ENCODE results near the gene PRDM16.

PRDM16 gene

DNA sequence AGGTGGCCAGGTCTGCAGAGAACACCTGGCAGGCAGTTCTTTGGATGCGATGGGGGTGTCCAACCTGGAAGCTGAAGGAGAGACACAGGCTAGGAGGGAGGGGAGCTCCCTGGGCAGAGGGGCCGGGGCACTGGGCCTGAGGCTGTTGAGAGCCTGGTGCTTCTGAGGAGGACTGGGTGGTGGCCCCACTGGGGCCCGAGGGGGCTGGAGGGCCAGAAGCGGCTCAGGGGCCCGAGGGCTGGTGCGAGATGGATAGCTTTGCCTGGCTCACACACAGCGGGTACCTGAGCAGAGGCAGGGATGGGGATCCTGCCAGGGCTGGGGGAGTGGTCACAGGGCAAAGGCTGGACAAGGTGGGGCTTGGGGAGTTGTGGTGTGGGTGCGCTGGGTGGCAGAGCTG is 37.2 kb downstream of the PRDM16 start:
- TF ChIP-seq, protein P1, sequence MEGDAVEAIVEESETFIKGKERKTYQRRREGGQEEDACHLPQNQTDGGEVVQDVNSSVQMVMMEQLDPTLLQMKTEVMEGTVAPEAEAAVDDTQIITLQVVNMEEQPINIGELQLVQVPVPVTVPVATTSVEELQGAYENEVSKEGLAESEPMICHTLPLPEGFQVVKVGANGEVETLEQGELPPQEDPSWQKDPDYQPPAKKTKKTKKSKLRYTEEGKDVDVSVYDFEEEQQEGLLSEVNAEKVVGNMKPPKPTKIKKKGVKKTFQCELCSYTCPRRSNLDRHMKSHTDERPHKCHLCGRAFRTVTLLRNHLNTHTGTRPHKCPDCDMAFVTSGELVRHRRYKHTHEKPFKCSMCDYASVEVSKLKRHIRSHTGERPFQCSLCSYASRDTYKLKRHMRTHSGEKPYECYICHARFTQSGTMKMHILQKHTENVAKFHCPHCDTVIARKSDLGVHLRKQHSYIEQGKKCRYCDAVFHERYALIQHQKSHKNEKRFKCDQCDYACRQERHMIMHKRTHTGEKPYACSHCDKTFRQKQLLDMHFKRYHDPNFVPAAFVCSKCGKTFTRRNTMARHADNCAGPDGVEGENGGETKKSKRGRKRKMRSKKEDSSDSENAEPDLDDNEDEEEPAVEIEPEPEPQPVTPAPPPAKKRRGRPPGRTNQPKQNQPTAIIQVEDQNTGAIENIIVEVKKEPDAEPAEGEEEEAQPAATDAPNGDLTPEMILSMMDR (IDR thresholded peaks at IDR 0.05; ENCODE audit: low read depth, low read length, missing control alignments), result no peak
- DNase-seq (ENCODE audit: low read depth), result no peak
- no peak overlapping the region for H3K4me3 ChIP-seq (ENCODE audit: low read depth, low read length)

DNA sequence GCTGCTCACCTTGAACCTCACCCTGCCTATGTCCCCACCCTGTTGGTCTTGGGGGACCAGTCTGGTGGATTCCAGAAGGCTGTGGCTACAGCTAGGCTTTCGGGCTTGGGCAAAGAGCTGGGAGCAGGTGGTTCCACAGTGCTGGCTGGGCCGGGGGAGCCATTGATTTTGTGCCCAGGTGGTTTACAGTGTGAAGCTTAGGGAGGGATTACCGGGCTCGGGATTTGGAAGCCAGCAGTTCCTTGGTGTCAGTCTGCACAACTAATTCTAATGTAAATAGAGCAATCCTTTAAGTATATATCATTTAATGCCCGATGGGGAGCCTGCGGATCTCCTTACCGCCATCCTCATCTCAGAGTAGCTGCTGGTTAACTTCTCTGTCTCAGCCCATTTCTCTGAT is 38.2 kb downstream of the PRDM16 start:
- no peak overlapping the region for H3K4me3 ChIP-seq (ENCODE audit: low read depth, low read length)
- TF ChIP-seq, protein P1 (IDR thresholded peaks at IDR 0.05; ENCODE audit: low read depth, low read length, missing control alignments), result no peak
- no peak for DNase-seq (ENCODE audit: low read depth)

DNA sequence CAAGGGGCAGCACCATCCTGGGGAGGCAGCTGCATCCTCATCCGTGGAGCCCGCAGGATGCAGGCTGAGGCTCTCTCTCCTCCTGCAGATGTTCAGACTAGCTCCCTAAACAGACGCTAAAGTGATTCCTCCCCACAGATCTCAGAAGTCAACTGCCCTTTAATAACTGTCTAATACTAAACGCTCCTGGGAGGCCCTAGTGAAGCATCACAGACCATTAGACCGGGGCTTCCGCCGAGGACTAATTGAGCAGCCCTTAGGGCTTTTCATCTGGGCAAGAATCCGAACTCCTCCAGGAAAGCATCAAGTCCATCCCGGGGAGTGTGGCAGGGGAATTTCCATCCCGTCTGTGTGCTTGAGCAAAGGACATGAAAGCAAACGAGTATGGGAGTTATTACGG is 40.4 kb downstream of the PRDM16 start:
- no peak for DNase-seq (ENCODE audit: low read depth)

DNA sequence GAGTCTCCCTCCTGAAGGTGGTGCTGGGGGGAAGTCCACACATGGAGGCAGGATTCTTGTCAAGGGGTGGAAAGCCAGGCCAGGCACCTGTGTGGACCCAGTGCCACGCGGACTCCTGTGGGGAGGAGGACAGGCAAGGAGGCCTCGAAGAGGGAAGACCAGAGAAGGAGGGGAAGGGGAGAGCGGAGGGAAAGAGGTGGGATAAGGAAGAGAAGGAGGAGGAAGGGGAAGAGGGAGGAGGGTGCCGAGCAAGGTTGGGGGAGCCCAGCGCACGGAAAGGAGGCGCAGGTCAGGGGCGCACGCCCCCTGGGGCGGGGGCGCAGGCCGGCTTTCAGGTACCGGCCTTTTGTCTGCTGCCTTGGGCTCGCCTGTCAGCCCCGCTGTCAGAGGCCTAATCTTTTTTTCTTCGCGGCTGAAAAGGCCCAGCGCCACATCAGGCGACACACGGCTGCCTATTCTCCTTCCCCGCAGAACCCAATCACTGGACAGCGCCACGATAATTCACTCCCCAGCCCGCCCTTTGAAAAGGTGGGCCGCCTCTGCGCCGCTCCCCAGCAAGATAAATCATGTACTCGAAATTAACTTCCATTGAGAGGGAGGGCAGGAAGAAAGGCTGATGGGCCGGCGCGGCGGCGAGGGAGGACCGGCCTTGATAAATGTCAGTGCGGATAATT is 42.5 kb downstream of the PRDM16 start:
- TF ChIP-seq, protein P1 (IDR thresholded peaks at IDR 0.05; ENCODE audit: low read depth, low read length, missing control alignments), result no peak
- no peak overlapping the region for H3K4me3 ChIP-seq (ENCODE audit: low read depth, low read length)
- no peak for DNase-seq (ENCODE audit: low read depth)

More for the DNA sequence above, 40.4 kb downstream of the PRDM16 start:
- TF ChIP-seq, protein P1 (IDR thresholded peaks at IDR 0.05; ENCODE audit: low read depth, low read length, missing control alignments), result no peak
- H3K4me3 ChIP-seq (ENCODE audit: low read depth, low read length), result no peak overlapping the region

DNA sequence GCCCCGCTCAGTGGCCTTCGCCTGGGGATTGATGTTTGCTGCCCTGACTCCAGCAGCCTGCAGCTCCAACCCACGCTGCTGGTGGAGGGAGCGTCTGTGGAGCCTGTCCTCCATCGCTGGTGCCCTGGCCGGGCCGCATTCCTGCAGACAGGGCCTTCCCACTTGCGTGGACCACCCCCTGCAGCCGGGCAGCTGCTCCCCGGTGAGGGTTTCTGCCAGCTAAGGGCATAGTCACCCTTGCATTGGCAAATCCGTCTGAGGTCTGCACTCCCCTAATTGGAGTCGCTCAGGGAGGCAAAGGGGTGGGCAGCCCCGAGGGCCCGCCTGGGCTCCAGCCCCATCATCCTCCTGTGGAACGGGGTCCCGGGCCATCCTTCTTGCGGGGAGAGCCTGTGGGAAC is 43.5 kb downstream of the PRDM16 start:
- DNase-seq (ENCODE audit: low read depth), result no peak
- no peak overlapping the region for H3K4me3 ChIP-seq (ENCODE audit: low read depth, low read length)
- TF ChIP-seq, protein P1 (IDR thresholded peaks at IDR 0.05; ENCODE audit: low read depth, low read length, missing control alignments), result no peak

DNA sequence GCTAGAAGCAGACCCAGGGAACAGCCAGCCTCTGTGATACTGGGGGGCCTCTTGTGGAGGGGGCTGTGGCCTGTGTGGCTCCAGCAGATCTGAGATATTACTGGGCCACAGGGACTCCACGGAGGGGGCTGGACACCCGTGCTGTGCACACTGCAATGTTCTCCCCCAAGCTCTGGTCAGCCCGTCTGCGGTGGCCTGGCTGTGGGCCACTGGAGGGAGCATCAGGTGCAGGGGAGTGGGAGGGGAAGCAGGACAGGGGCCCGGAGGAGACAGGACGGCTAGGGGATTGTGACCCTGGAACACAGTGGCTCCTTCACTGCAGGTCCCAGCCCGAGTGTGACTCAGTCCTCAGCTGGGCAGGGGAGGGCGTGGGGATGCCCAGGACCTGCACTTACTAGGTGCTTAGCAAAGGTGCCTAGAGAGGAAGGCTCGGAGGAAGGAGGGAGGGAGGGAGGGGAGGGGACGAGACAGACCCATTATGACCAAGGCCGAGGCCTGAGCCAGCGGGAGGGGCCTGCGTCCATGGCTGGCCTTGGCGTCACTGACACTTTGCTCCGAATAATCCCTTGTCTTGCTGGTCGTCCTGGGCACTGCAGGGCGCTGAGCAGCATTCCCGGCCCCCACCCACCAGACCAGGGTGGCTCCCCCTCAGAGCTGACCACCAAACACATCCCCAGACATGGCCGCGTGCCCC is 44.2 kb downstream of the PRDM16 start:
- TF ChIP-seq, protein P1 (IDR thresholded peaks at IDR 0.05; ENCODE audit: low read depth, low read length, missing control alignments), result no peak
- H3K4me3 ChIP-seq (ENCODE audit: low read depth, low read length), result no peak overlapping the region
- no peak for DNase-seq (ENCODE audit: low read depth)

DNA sequence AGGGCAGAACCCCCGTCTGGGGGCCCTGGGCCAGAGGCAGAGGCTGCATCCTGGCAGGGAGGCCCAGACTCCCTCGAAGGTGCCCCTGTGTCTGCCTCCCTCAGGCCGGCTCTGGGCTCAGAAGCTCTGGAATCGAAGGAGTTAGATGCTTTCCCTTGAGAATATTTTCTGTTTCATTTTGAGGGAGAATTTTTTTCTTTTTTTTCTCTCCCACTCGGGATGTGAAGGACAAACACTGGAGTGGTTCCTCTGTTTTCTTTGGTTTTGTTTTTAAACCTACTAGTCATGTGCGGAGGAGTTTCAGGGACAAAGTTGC is 44.7 kb downstream of the PRDM16 start:
- TF ChIP-seq, protein P1 (IDR thresholded peaks at IDR 0.05; ENCODE audit: low read depth, low read length, missing control alignments), result no peak
- DNase-seq (ENCODE audit: low read depth), result no peak
- H3K4me3 ChIP-seq (ENCODE audit: low read depth, low read length), result no peak overlapping the region
